GM21381 (cell line): Measurements from ENCODE around the gene TK1.
A peak's percentile ranks its signal among the peaks of the same experiment; 100 is the strongest.
"Not testable (repeated sequence)": the region's sequence is repeated elsewhere in the genome, so short reads cannot be mapped to it uniquely, and the experiment has no call there.

Experiments
- ATAC-seq: cut with Tn5 transposase; IDR thresholded peaks from one replicate; pipeline ENCODE4 v1.9.1; 2021; ENCODE audit warnings: mild to moderate bottlenecking, moderate library complexity; ENCODE audit not compliant: unreplicated experiment

The TK1 gene

DNA sequence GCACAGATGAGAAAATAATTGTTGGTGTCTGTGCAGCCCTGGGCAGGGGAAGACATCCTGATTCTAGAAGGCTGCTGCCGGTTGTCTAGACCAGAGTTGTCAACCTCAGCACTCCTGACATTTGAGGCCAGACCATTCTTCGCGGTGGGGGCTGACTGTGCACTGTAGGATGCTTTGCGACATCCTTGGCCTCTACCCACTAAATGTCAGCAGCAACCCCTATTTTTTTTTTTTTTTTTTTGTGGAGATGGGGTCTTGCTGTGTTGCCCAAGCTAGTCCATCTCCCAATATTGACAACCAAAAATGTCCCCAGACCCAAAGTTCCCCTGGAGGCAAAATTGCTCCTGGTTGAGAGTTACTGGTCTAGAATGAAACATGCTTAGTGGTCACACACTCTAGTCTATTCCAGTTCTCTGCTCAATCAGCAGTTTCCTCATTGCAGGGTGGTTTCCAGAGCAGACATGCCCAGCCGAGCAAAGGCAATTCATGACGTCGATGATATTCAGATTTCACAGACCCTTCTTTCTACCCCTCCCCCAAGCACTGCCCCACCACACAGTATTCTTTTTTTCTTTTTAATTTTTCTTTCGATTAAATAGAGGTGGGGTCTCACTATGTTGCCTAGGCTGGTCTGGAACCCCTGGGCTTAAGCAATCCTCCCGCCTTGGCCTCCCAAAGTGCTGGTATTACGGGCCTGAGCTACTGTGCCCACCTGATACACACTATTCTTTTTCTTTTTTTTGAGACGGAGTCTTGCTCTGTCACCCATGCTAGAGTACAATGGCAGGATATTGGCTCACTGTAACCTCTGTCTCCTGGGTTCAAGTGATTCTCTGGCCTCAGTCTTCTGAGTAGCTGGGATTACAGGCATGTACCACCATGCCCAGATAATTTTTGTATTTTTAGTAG, 31.7 kb downstream of the TK1 start:
- peak; percentile 50 for ATAC-seq

- no peak for ATAC-seq
These were observed 35.3 kb downstream of the TK1 start for GRCh38 chr17:78151514-78152008.

GRCh38 chr17:78148286-78149016, 38.4 kb downstream of the TK1 start:
- no peak for ATAC-seq

DNA sequence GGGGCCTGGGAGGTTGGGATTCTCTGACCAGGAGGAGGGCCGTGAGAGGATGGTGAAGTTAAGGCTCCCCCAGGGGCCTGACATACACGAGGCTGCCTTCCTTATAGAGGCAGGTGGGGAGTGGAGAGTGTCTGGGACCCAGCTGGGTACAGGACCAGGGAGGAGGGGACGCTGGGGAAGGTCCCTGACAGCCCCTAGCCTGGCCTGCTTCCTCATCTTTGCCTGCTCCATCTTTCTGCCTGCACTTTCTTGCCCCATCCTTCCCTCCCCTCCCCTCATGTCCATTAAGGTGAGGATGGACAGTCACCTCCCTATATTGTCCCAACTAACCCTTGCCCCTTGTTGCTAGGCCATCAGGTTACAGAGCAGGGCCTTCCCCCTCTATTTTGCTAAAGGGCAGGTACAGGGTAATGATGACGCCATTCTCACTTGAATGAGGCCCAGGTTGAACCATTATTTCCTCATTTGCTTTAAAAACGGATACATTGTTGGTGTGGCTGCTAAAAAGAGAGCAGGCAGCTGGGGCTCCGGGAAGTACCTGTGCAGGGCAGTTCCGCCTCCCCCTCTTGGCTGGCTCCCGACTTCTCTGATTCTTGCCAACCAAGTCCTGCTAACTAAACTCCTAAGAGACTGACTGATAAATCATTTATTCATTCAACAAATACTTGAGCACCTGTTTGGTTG, 39.4 kb downstream of the TK1 start:
- no peak for ATAC-seq

GRCh38 chr17:78146881-78147280, 40.0 kb downstream of the TK1 start:
- no peak for ATAC-seq

DNA sequence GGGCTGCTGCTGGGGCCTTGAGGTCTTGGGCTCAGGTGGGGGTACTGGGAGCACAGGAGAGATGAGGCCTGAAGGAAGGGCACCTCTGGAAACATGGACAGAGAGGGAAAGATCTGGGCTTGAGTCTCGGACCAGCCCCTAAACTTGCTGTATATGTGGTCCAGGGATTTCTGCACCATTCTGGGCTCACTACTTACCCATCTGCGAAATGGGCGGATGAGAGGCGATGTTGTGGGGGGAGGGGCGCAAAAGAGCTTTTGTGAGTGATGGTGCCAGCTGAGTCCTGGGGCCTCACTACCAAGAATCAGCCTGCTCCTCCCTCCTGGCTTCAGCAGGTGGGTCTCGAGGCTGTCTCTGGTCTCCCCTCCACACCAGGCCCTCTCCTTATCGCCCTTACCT, 40.4 kb downstream of the TK1 start:
- ATAC-seq = no peak

DNA sequence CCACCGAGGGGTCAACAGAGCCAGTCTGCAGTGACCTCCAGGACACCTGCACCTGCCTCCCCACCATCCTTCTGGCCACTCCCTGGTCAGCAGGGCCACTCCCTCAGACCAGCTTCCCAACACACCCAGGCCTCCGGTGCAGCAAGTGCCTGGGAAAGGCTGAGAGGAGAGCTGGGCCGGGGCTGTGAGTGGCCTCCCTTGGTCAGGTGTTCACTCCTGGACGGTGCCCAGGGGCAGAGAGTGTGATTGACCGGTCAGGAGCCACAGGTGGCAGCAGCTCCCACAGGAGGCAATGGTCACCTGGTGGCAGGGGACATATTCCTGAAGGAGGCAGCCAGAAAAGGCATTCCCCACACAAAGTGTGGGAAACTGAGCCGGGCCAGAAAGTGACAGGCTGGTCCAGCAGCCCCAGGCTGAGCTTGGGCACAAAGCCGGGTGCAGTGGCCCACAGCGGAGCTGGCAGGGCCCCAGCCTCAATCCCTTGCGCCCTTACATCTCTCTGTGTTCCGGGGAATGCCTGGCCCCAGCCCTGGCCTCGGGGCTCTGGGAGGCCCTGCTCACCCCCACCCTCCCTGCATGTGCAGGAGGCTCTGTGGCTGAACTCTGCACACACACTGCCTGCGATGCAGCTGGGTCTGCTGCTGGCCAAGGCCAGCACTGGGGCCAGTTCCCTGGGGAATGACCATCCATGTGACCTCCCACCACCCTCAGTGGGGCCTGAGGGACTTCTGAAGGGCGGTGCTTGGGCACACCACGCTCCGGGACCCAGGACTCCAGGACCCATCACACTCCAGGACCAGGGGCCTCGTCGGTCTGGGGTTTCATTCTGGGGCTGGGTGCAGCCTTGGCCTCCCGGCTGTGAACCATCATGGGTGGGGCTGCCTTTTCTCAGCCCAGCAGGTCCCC, 41.9 kb downstream of the TK1 start:
- ATAC-seq = no peak

- ATAC-seq = no peak
These were observed 42.6 kb downstream of the TK1 start for GRCh38 chr17:78144147-78144719.

GRCh38 chr17:78143214-78144146, 43.4 kb downstream of the TK1 start:
- no peak for ATAC-seq

- no peak for ATAC-seq
These were observed 44.6 kb downstream of the TK1 start for GRCh38 chr17:78142119-78142861.

GRCh38 chr17:78141437-78142118, 45.3 kb downstream of the TK1 start:
- ATAC-seq = no peak

DNA sequence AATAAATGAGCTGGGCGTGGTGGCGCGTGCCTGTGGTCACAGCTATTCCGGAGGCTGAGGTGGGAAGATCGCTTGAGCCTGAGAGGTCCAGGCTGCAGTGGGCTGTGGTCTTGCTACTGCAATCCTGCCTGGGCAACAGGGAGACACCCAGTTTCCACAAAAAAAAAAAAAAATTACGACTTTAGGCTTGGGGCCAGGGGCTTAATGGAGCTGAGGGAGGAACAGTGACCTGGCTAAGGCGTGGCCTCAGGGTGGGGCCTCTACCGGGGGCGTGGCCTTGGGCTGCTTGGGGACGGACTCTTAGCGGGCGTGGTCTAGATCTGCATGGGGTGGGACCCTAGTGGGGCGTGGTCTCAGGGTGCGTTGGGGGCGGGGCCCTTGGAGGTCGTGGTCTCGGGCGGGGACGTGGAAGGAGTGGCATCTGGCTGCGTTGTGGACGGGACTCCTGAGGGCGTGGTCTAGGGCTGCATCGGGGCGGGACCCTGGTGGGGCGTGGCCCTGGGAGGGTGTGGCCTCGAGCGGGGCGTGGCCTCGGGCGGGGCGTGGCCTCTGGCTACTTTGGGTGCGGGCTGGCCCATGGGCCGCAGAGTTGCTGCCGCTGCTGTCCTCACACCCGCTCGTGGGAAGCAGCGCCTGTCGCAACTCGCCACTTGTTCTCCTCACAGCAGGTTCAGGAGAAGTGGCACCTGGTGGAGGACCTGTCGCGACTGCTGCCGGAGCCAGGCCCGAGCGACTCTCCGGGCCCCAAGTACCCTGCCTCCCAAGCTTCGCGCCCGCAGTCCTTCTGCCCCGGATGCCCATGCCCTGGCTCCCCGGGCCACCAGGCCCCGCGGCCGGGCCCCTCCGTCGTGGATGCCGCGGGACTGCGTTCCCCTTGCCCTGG, 46.4 kb downstream of the TK1 start:
- ATAC-seq = peak; percentile 75

DNA sequence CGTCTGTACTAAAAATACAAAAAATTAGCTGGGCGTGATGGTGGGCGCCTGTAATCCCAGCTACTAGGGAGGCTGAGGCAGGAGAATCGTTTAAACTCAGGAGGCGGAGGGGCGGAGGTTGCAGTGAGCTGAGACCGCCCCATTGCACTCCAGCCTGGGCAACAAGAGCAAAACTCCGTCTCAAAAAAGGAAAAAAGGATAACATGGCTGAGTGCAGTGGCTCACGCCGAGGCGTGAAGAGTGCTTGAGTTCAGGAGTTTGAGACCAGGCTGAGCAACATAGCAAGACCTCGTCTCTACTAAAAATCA, 47.0 kb downstream of the TK1 start:
- not testable (repeated sequence) for ATAC-seq

DNA sequence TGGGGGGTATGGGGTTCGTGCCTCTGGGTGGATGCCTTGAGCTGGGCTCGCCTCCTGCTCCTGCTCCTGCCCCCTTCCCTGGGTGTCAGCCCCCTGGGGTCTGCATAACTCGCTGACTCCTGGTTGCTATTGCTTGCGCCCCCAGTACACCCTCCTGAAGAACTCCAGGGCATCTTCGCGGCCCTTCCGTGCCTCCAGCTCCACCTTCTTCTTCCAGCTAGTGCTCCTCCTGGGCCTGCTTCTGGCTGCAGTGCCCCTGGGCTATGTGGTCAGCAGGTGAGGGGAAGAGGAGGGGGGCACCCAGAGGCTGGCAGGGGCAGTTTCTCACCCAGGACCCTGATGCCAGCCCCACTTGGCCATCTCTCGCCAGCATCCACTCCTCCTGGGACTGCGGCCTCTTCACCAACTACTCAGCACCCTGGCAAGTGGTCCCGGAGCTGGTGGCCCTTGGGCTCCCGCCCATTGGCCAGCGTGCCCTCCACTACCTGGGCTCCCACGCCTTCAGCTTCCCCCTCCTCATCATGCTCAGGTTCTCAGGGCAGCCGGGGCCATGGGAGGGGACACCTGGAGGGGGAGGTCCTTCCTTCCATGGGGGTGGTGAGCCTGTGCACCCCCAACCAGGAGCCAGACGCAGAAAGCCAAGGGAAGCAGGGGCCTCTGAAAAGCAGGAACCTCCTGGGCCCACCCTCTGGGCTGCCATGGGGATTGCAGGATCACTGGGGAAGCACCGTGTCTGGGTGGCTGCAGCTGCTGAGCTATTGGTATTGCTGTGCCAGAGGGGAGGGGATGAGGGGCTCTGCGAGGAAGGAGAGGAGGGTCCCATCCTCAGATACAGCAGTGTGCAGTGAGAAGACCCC, 48.4 kb downstream of the TK1 start:
- no peak for ATAC-seq

DNA sequence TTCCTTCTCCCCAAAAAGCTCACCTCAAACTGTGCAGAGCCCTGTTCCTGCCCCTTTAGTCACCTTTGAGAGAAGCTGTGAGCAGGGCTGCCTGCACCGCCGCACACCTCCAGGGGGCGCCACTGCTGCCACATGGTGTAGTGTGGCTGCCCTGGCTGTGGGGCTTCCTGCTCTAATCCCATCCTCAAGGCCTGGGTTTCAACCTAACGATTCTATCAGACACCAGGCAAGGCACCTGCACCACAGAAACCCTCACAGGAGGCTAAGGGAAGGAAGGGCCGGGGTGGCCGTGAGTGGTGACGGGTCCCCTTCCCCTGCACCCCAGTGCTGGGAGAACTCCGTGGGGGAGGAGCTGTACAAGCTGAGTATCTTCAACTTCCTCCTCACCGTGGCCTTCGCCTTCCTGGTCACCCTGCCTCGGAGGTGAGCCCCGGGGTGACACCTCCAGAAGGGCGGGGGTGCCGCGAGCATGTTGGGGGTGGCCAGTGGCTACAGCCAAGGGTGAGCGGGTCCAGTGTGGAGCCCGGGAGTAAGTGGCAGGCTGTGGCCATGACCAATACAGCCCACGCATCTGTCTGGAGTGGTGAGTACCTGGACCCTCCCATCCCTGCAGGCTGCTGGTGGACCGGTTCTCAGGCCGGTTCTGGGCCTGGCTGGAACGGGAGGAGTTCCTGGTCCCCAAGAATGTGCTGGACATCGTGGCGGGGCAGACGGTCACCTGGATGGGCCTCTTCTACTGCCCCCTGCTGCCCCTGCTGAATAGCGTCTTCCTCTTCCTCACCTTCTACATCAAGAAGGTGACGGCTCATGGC, 49.3 kb downstream of the TK1 start:
- ATAC-seq = no peak
